Activated CD4-positive, CD25-positive, alpha-beta regulatory T cell treated with anti-CD3 and anti-CD28 coated beads, Interleukin-2, amount 50 U/mL, for 72 hours (primary cell): ENCODE measurements around the gene AMACR.
"Not testable (repeated sequence)": the region's sequence is repeated elsewhere in the genome, so short reads cannot be mapped to it uniquely, and the experiment has no call there.

Experiments
- DNase-seq: peaks from one replicate; pipeline ENCODE4 v3.0.0; 2021

The AMACR gene

GRCh38 chr5:33964132-33964700, 43.6 kb downstream of the AMACR start:
- no peak for DNase-seq

- DNase-seq, result no peak
These were observed 49.7 kb downstream of the AMACR start for GRCh38 chr5:33958176-33958575.

DNA sequence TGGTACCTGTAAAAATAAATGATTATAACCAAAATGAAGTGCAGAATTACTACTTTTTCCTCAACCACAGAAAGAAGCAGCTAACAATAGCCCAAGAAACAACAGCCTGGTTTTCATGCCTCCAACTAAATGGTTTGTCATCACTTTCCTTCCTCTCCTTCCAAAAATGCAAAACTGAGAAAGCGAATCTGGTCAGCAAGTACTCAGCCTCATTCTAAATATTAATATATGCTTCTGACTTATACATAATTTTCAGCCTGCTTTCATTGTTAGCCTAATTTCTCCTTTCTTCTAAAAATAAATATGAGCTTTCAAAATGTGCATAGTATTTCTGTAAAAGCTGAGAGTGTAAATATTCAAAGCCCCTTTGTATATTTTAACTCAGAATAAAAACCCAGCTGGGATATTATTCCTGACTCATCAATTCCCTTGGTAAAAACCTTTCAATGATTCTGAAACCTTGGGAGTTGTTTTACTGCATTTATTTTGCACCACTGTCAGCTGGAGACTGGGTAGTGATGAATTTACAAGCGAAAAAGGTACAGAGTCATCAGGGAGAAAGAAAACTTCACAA, 50.2 kb downstream of the AMACR start:
- no peak for DNase-seq

- not testable (repeated sequence) for DNase-seq
These were observed 55.7 kb downstream of the AMACR start for GRCh38 chr5:33952175-33952574.

- DNase-seq, result no peak
These were observed 63.2 kb downstream of the AMACR start for GRCh38 chr5:33944543-33945132.

GRCh38 chr5:33941090-33941489, 66.8 kb downstream of the AMACR start:
- no peak for DNase-seq

DNA sequence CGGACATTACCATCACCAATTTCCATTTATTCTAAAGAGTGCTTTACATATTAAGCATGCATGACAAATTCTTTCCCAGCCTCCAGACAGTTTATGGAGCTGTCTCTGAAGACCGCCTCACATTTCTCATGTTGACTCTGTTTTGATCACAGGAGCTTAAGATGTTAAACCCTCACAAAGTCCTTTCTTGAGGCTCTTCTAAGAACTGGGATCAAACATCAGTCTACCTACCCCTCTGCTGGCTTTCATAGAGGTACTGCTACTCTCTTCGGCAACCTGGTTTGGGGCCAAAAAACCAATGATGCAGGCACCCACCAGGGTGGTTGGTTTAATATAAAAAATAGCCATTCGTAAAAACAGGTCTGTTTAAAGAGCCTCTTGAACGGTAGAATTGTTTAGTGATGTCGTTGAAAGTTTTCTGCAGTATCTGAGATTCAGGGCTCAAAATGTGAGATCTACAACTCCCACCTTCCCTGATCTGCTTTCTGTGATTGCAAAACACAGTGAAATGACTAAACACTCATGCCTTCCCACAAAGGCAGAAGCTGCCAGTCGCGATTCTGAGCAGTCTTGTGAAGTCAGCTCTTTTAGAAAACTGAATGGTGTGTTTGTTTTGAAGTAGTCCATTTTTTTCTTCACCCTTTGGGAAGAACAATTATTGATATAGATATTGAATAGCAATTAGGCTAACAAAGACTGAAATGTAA, 68.1 kb downstream of the AMACR start:
- DNase-seq, result no peak

DNA sequence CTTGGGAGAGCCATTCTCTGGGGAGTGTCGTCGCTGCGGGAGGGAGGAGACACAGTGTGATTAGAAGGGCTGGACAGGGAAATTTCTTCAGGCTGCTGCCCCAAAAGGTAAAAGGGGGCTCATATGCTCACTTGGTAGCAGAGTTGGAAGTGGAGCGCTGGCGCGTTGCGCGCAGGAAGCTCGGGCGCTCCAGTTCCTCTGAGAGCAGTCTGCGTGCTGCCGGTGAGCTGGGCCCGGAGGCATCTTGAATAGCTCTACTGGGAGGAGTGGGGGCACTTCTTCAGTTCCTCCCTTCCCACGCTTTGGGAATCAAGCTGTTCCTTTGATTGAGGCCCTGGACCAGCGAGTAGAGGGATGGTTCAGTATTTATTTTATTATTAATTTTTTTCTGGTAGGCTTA, 69.0 kb downstream of the AMACR start:
- DNase-seq, result no peak

DNA sequence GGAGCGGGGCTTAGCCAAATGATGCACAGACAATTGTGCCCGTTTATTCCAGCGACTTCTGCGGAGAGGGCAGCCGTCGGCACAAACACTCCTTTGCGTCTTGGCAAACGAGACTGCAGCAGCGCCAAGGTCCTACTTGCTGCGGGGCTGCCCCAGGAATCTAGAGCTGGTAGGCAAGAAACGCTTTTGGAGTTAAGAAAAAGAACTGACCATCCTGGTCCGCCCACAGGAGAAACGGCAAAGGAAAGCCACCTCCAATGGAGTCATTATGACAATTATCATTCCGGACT, 69.4 kb downstream of the AMACR start:
- DNase-seq, result no peak

DNA sequence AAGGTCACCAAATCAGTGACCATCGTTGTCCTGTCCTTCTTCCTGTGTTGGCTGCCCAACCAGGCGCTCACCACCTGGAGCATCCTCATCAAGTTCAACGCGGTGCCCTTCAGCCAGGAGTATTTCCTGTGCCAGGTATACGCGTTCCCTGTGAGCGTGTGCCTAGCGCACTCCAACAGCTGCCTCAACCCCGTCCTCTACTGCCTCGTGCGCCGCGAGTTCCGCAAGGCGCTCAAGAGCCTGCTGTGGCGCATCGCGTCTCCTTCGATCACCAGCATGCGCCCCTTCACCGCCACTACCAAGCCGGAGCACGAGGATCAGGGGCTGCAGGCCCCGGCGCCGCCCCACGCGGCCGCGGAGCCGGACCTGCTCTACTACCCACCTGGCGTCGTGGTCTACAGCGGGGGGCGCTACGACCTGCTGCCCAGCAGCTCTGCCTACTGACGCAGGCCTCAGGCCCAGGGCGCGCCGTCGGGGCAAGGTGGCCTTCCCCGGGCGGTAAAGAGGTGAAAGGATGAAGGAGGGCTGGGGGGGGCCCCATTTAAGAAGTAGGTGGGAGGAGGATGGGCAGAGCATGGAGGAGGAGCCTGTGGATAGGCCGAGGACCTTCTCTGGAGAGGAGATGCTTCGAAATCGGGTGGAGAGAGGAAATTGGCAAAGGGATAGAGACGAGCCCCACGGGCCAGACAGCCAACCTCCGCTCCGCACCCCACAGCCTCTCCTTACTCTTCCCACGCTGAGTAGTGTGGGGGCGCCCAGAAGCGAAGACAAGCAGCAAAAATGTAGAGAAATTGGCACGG, 69.9 kb downstream of the AMACR start:
- no peak for DNase-seq

- DNase-seq, result no peak
These were observed 70.7 kb downstream of the AMACR start for GRCh38 chr5:33937017-33937706.

GRCh38 chr5:33936381-33937016, 71.4 kb downstream of the AMACR start, which contains the start of gene RXFP3:
Gene RXFP3 (plus strand): TSS chr5:33936386. CDS start chr5:33936741, 355 bp downstream.
- DNase-seq, result no peak
